Endothelial cell of umbilical vein (primary cell): ENCODE measurements around the gene MACROD2. TPM values are rescaled to one million over a fixed set of nuclear protein-coding genes. Genes with fewer than 3 reads are reported as not detected.

Experiments used
- BruUV-seq: library from RNA; stranded (reverse); fragments of 400-500 nt; replicated peaks from 2 replicates; lab custom pipeline; 2021; lab: Mats Ljungman, UMichigan
- CTCF ChIA-PET: fragments of 300-600, 350-600 bp; sonication (Branson Sonifier 250); formaldehyde crosslinking; loops from one replicate; lab custom pipeline; 2021; ENCODE audit warnings: antibody characterized with exemption, inconsistent platforms; lab: Charles Lee
- POLR2A ChIA-PET: fragments of 300-600, 350-600 bp; sonication (Branson Sonifier 250); formaldehyde crosslinking; loops from one replicate; lab custom pipeline; 2021; ENCODE audit warnings: antibody characterized with exemption, inconsistent platforms; lab: Charles Lee
- DNase-seq: peaks from one replicate; pipeline ENCODE4 v3.0.0-alpha.2; 2011; ENCODE audit warnings: low read depth, low spot score
- FAIRE-seq: peaks from 2 replicates; lab custom pipeline; 2011; peaks lifted over from hg19 to GRCh38; lab: Jason Lieb, UNC
- H2AFZ ChIP-seq: 2 replicates; pipeline ENCODE4 v1.6.0; 2012; ENCODE audit warnings: low read depth, low read length, control low read depth, inconsistent platforms
- H3K27ac ChIP-seq: 2 replicates; pipeline ENCODE4 v1.5.1; 2011; ENCODE audit warnings: low read depth, mild to moderate bottlenecking, control low read depth, low read length, moderate library complexity; ENCODE audit not compliant: insufficient read depth
- H3K27me3 ChIP-seq, 2 experiments: 2 replicates each; pipeline versions ENCODE4 v1.6.0 to v1.6.1; 2011; ENCODE audit warnings: low read length in 2 of 2, mixed read lengths in 1 of 2; ENCODE audit not compliant: control insufficient read depth in 2 of 2, insufficient read depth in 2 of 2
- H3K36me3 ChIP-seq, 2 experiments: 2 replicates in 1 of 2; 3 replicates in 1 of 2; pipeline ENCODE4 v1.5.1; 2011; ENCODE audit warnings: low read length in 2 of 2, mild to moderate bottlenecking in 1 of 2, moderate library complexity in 1 of 2; ENCODE audit not compliant: control insufficient read depth in 2 of 2, insufficient read depth in 2 of 2; ENCODE audit errors: extremely low read depth in 1 of 2
- H3K4me1 ChIP-seq: 3 replicates; pipeline ENCODE4 v1.5.1; 2011; ENCODE audit warnings: mild to moderate bottlenecking, low read length; ENCODE audit not compliant: control insufficient read depth, insufficient read depth; ENCODE audit errors: extremely low read depth
- H3K4me2 ChIP-seq: 2 replicates; pipeline ENCODE4 v1.6.1; 2011; ENCODE audit warnings: low read length, control low read depth, mixed read lengths; ENCODE audit not compliant: insufficient read depth
- H3K4me3 ChIP-seq, 3 experiments: fragments of 200-600 bp in 1 of 3; sonication (generic), shearing (Covaris generic) in 1 of 3; replicated peaks in 1 of 3; 2 replicates each; pipeline ENCODE4 v1.5.1; 2011 to 2016; ENCODE audit warnings: control low read depth in 3 of 3, low read length in 3 of 3, mild to moderate bottlenecking in 2 of 3, inconsistent platforms in 1 of 3, low read depth in 1 of 3, moderate library complexity in 1 of 3; ENCODE audit not compliant: insufficient read depth in 1 of 3
- H3K79me2 ChIP-seq: 2 replicates; pipeline ENCODE4 v1.6.0; 2012; ENCODE audit warnings: low read length, inconsistent platforms; ENCODE audit not compliant: control insufficient read depth, insufficient read depth
- H3K9ac ChIP-seq: replicated peaks from 2 replicates; pipeline ENCODE3; 2011; ENCODE audit warnings: low read length, control low read depth; ENCODE audit not compliant: insufficient read depth; ENCODE audit errors: extremely low read depth
- H3K9me1 ChIP-seq: replicated peaks from 3 replicates; pipeline ENCODE4 v1.6.0; 2011; ENCODE audit warnings: mild to moderate bottlenecking, low read length; ENCODE audit not compliant: control insufficient read depth, insufficient read depth; ENCODE audit errors: extremely low read depth
- H3K9me3 ChIP-seq: replicated peaks from 2 replicates; pipeline ENCODE4 v1.5.1; 2012; ENCODE audit warnings: low read length, inconsistent platforms; ENCODE audit not compliant: control insufficient read depth, insufficient read depth
- H4K20me1 ChIP-seq: replicated peaks from 2 replicates; pipeline ENCODE3; 2011; ENCODE audit warnings: mild to moderate bottlenecking, low read length; ENCODE audit not compliant: control insufficient read depth, insufficient read depth; ENCODE audit errors: extremely low read depth
- EZH2 ChIP-seq: IDR thresholded peaks from 2 replicates; pipeline ENCODE4 v1.6.1; 2012; ENCODE audit warnings: borderline replicate concordance, low read depth, mild to moderate bottlenecking, moderate library complexity, low read length, inconsistent platforms; ENCODE audit not compliant: severe bottlenecking
- FOS ChIP-seq: IDR thresholded peaks from 2 replicates; pipeline ENCODE4 v1.6.1; 2011; ENCODE audit warnings: mild to moderate bottlenecking, low read length, moderate library complexity, borderline replicate concordance; ENCODE audit not compliant: insufficient read depth
- GATA2 ChIP-seq: IDR thresholded peaks from 2 replicates; pipeline ENCODE4 v1.7.0; 2011; ENCODE audit warnings: low read depth, mild to moderate bottlenecking, moderate library complexity, mixed read lengths, low read length; ENCODE audit not compliant: insufficient read length, insufficient read depth
- dilution Hi-C: fragments of 300-500 bp; cut with MboI; formaldehyde crosslinking; loops from one replicate; pipeline ENCODE4 v1.15.0; 2019; ENCODE audit warnings: low sequenced_read_pairs; ENCODE audit not compliant: extremely low pct_ligation_motif_present
- intact Hi-C: fragments of 100-400 bp; cut with micrococcal nuclease; formaldehyde crosslinking; loops from one replicate; pipeline ENCODE4 v1.10.0; 2022
- polyA plus RNA-seq, 4 experiments: library from polyadenylated mRNA; depleted of rRNA in 3 of 4; stranded (reverse) in 3 of 4; unstranded in 1 of 4; fragments of >200 nt; gene quantifications; 2 replicates each; pipeline versions ENCODE4 v1.2.1 to v1.2.3, GENCODE V29; 2011 to 2012; ENCODE audit warnings: missing spikeins in 1 of 4
- total RNA-seq: library from RNA; stranded (reverse); gene quantifications from 2 replicates; pipeline ENCODE4 v1.2.3, GENCODE V29; 2021
- TF ChIP-seq, protein P1 (sequence below): IDR thresholded peaks from 2 replicates; pipeline ENCODE4 v1.6.1; 2011; ENCODE audit not compliant: insufficient read depth, insufficient read length

The MACROD2 gene
- total and polyA plus RNA-seq, 2 donors (not counting 3 experiments of a cell fraction or from before 2014, with no cell fraction given): 0.11 to 0.73 TPM

DNA sequence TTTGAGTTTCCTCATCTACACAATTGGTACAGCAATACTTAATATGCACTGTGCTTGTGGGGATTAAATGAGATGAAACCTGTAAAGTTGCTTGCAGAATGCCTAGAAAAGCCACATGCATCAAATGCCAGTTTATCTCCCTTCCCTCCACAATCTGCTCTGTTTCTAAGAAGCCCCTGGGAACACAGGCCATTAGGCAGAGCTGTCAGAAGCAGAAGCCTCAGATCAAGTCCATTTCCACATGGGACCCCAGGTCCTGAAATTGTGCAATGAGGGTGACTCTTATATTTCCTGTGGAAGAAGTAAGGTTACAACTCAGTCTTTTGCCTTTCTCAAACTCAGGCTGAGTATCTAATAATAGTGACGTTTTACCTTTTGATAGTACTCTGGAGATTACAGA, 1840.5 kb downstream of the MACROD2 start:
- Histone ChIP-seq H2AFZ (no peak overlapping the region), H3K36me3 (no peaks in the 10 kb centered on the region), H3K4me2 (no peak overlapping the region), H3K9ac (no peak overlapping the region), H3K27ac (no peak overlapping the region), H3K4me1 (no peaks in the 10 kb centered on the region), H3K27me3 (no peaks in the 10 kb centered on the region), H3K79me2 (no peaks in the 10 kb centered on the region), H3K4me3 (no peak overlapping the region), H4K20me1 (no peaks in the 10 kb centered on the region), H3K9me3 (no peaks in the 10 kb centered on the region), H3K9me1 (no peaks in the 10 kb centered on the region)
- DNase-seq (no peak), FAIRE-seq (no peak)
- no peak for TF ChIP-seq FOS
- no peak for TF ChIP-seq EZH2
- intact Hi-C loops: no loop called here
- ChIA-PET POLR2A (no interaction called here), CTCF (no interaction called here)
- dilution Hi-C loops: no loop called here
- BruUV-seq: no TSS peak

DNA sequence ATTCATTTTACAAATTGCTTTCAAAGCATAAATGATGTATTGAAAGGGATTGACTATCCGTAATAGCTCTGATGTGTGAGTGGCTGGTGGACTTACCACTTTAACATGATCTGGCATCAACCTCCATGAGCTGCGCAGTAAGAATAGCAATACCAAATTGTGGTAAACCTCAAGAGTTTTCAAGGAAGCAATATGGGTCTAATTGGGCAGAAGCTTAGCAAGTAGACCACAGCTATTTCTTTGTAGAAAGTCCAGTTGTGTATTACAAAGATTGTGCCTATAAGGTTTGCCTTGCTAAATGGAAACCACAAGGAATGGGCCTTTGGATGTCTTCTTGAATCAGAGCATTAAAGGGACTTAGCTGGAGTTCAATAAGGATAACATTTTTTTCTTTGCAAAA, 1841.3 kb downstream of the MACROD2 start:
- intact Hi-C loops: no loop called here
- Histone ChIP-seq H3K4me2 (no peak overlapping the region), H3K9me1 (no peaks in the 10 kb centered on the region), H4K20me1 (no peaks in the 10 kb centered on the region), H3K27ac (no peak overlapping the region), H3K36me3 (no peaks in the 10 kb centered on the region), H2AFZ (no peak overlapping the region), H3K9ac (no peak overlapping the region), H3K4me1 (no peaks in the 10 kb centered on the region), H3K79me2 (no peaks in the 10 kb centered on the region), H3K27me3 (no peaks in the 10 kb centered on the region), H3K9me3 (no peaks in the 10 kb centered on the region), H3K4me3 (no peak overlapping the region)
- dilution Hi-C loops: no loop called here
- BruUV-seq: no TSS peak
- POLR2A ChIA-PET: no interaction called here
- TF ChIP-seq GATA2 (no peak), FOS (no peak)
- TF ChIP-seq, protein P1, sequence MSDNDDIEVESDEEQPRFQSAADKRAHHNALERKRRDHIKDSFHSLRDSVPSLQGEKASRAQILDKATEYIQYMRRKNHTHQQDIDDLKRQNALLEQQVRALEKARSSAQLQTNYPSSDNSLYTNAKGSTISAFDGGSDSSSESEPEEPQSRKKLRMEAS: no peak
- FAIRE-seq (no peak), DNase-seq (no peak)
- CTCF ChIA-PET: no interaction called here
